Tibial nerve (tissue), 4 donors: ENCODE results near the gene LMF2. TPM values are rescaled to one million over a fixed set of nuclear protein-coding genes. Genes with fewer than 3 reads are reported as not detected.
"Not testable (repeated sequence)": the region's sequence is repeated elsewhere in the genome, so short reads cannot be mapped to it uniquely, and the experiment has no call there.

Experiments
- DNase-seq, 2 donors: peaks; one replicate each; pipeline ENCODE4 v3.0.0-alpha.2; 2019; ENCODE audit warnings: low spot score in 2 of 2
- H3K27ac ChIP-seq, 4 donors: fragments of 200-600 bp; sonication (generic) in 3 of 4; one replicate each; pipeline ENCODE4 v1.5.1; 2017 to 2019; ENCODE audit warnings: mild to moderate bottlenecking in 1 of 4
- H3K27me3 ChIP-seq, 2 donors: fragments of 200-600 bp; sonication (generic) in 1 of 2; one replicate each; pipeline versions ENCODE4 v1.5.1 to v1.6.0; 2017 to 2019
- H3K36me3 ChIP-seq, 3 donors: fragments of 200-600 bp; sonication (generic); one replicate each; pipeline ENCODE4 v1.5.1; 2018 to 2019
- H3K4me1 ChIP-seq, 4 donors: fragments of 200-600 bp; sonication (generic) in 3 of 4; one replicate each; pipeline ENCODE4 v1.5.1; 2017 to 2019
- H3K4me3 ChIP-seq, 4 donors: fragments of 200-600 bp; sonication (generic) in 3 of 4; one replicate each; pipeline ENCODE4 v1.5.1; 2017 to 2019; ENCODE audit warnings: mild to moderate bottlenecking in 1 of 4, moderate library complexity in 1 of 4
- H3K9me3 ChIP-seq, 4 donors: fragments of 200-600 bp; sonication (generic) in 3 of 4; one replicate each; pipeline ENCODE4 v1.5.1; 2017 to 2019
- EP300 ChIP-seq, 2 donors: sonication (generic); formaldehyde crosslinking; IDR thresholded peaks; one replicate each; pipeline ENCODE4 v1.6.1; 2017; ENCODE audit warnings: antibody characterized with exemption in 2 of 2, mild to moderate bottlenecking in 1 of 2
- POLR2A ChIP-seq, 2 donors: fragments of 450-650 bp; IDR thresholded peaks; one replicate each; pipeline ENCODE4 v1.6.1; 2017; ENCODE audit warnings: antibody characterized with exemption in 2 of 2, mild to moderate bottlenecking in 2 of 2, moderate library complexity in 2 of 2
- WGBS, 2 donors: methylation state at CpG; one replicate each; pipeline ENCODE4 v1.1.5; 2018; 5-methylcytosine and 5-hydroxymethylcytosine counted together
- total RNA-seq, 4 donors: library from RNA; depleted of rRNA; stranded (reverse); fragments of >200 nt; gene quantifications; one replicate each; pipeline ENCODE4 v1.1.0, GENCODE V29; 2016
- TF ChIP-seq, protein P1 (sequence below), 5 experiments: fragments of 200-600 bp in 3 of 5; fragments of 450-650 bp in 2 of 5; sonication (generic) in 3 of 5; IDR thresholded peaks; one replicate each; pipeline ENCODE4 v1.5.1; 2016 to 2019; ENCODE audit warnings: antibody characterized with exemption in 5 of 5, mild to moderate bottlenecking in 3 of 5, moderate library complexity in 2 of 5

LMF2 gene
- total RNA-seq, 4 donors from 2014 or later, result 53.7 to 85.2 (median 58.1) TPM

DNA sequence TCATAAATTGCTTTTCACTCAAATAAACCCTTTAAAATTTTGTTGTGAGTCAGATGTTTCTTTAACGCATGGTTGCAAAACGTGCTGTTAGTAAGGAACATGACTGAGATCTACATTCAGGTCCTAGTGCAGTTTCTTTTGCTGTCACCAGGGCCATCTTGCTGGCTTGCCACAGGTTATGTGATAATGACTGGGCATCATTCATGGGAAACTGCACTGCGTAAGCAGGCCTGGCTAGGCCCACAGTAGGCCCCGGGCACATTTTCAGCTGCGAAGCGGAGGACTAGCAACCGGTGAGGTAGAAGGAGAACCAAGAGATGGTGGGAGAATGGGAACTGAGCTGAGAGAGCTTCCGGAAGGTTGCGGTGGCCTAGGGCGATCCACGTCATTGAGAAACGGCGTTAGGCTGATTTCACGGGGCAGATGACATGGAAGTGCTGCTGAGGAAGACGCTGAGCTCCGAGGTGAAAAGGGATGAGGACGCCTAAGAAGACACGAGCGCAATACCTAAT, 35.0 kb upstream of the LMF2 start:
- Histone ChIP-seq H3K27ac (peak overlapping the region in 1 of 4 donors; percentile 89), H3K9me3 (no peaks in the 10 kb centered on the region), H3K4me1 (peaks cover 0 to 46% (median 25%) of the 10 kb centered on the region in 4 donors), H3K4me3 (no peak overlapping the region), H3K36me3 (no peaks in the 10 kb centered on the region), H3K27me3 (peaks cover 0 to 37% of the 10 kb centered on the region in 2 donors)
- TF ChIP-seq POLR2A (IDR thresholded peaks at IDR 0.05), result no peak
- TF ChIP-seq EP300 (IDR thresholded peaks at IDR 0.05), result no peak
- TF ChIP-seq, protein P1, sequence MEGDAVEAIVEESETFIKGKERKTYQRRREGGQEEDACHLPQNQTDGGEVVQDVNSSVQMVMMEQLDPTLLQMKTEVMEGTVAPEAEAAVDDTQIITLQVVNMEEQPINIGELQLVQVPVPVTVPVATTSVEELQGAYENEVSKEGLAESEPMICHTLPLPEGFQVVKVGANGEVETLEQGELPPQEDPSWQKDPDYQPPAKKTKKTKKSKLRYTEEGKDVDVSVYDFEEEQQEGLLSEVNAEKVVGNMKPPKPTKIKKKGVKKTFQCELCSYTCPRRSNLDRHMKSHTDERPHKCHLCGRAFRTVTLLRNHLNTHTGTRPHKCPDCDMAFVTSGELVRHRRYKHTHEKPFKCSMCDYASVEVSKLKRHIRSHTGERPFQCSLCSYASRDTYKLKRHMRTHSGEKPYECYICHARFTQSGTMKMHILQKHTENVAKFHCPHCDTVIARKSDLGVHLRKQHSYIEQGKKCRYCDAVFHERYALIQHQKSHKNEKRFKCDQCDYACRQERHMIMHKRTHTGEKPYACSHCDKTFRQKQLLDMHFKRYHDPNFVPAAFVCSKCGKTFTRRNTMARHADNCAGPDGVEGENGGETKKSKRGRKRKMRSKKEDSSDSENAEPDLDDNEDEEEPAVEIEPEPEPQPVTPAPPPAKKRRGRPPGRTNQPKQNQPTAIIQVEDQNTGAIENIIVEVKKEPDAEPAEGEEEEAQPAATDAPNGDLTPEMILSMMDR (IDR thresholded peaks at IDR 0.05), result no peak
- 90 to 92% methylated on average over 19 of the region's 19 CpGs for WGBS, 2 donors
- DNase-seq, result no peak

DNA sequence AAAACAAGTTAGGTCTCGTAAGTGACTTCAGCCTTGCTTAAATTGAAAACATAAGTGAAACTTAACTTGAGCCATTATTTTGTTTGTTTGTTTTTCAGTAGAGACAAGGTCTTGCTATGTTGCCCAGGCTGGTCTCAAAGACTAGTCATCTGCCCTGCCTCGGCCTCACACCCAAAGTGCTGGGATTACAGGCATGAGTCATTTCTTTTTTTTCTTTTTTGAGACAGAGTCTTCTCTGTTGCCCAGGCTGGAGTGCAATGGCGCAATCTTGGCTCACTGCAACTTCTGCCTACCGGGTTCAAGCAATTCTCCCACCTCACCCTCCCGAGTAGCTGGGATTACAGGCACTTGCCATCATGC, 34.1 kb upstream of the LMF2 start:
- 39 to 53% methylated on average over 5 of the region's 5 CpGs for WGBS, 2 donors
- H3K27ac ChIP-seq, result peak overlapping the region in 3 of 4 donors; percentile 41 to 89 (median 83)
- H3K4me3 ChIP-seq, H3K9me3 ChIP-seq, H3K36me3 ChIP-seq, DNase-seq: not testable (repeated sequence)
- TF ChIP-seq EP300 (IDR thresholded peaks at IDR 0.05), result peak in 1 of 2 donors; percentile 62
- H3K4me1 ChIP-seq, result peaks cover 0 to 37% (median 25%) of the 10 kb centered on the region in 4 donors
- H3K27me3 ChIP-seq, result peaks cover 0 to 31% of the 10 kb centered on the region in 2 donors

DNA sequence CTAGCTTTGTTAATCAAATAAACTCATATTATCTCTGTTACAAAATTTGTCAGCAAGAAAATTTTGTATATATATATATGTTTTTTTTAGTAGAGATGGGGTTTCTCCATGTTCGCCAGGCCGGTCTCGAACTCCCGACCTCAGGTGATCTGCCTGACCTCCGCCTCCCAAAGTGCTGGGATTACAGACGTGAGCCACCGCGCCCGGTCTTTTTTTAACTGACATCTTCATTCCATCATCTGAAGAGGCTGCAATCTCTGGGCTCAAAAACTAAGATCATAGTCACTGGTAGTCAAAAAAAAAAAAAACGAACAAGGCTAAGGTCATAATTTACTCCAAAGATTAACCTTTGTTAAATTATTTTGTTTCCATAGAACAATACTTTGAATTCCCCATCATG, 32.9 kb upstream of the LMF2 start:
- TF ChIP-seq, protein P1 (IDR thresholded peaks at IDR 0.05), result no peak
- TF ChIP-seq EP300 (IDR thresholded peaks at IDR 0.05), result no peak
- TF ChIP-seq POLR2A (IDR thresholded peaks at IDR 0.05), result no peak
- DNase-seq, result no peak
- Histone ChIP-seq H3K9me3 (no peaks in the 10 kb centered on the region), H3K36me3 (no peaks in the 10 kb centered on the region), H3K4me1 (peaks cover 0 to 37% (median 25%) of the 10 kb centered on the region in 4 donors), H3K27ac (peak overlapping the region in 3 of 4 donors; percentile 80 to 89 (median 83)), H3K4me3 (no peak overlapping the region), H3K27me3 (peaks cover 0 to 18% of the 10 kb centered on the region in 2 donors)
- 82 to 85% methylated on average over 10 of the region's 10 CpGs for WGBS, 2 donors

DNA sequence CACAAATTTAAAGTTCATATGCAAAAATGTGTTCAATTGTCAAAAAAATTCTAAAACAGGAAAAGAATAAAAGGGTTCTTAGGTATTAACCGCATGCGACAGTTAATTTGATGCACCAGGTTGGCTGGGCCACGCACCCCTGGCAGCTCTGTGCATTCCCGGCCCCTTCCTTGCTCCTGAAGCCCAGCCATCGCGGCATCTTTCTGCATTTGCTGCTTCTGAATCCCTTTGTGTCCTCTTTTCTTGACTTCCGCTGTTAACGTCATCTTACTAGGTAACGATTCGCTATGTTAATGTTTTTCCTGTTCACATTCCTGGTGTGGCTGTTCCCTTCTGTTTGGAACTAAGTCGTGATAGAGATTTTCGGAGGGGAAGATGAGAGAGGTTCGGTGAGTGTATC, 30.3 kb upstream of the LMF2 start:
- TF ChIP-seq POLR2A (IDR thresholded peaks at IDR 0.05) (no peak), EP300 (IDR thresholded peaks at IDR 0.05) (no peak)
- TF ChIP-seq, protein P1 (IDR thresholded peaks at IDR 0.05), result no peak
- Histone ChIP-seq H3K4me3 (no peak overlapping the region), H3K27me3 (peaks cover 0 to 26% of the 10 kb centered on the region in 2 donors), H3K4me1 (peaks cover 0 to 30% (median 17%) of the 10 kb centered on the region in 4 donors), H3K27ac (peak overlapping the region in 3 of 4 donors; percentile 80 to 89 (median 82)), H3K36me3 (no peaks in the 10 kb centered on the region), H3K9me3 (no peaks in the 10 kb centered on the region)
- WGBS, 2 donors, result 80 to 84% methylated on average over 13 of the region's 13 CpGs
- no peak for DNase-seq

DNA sequence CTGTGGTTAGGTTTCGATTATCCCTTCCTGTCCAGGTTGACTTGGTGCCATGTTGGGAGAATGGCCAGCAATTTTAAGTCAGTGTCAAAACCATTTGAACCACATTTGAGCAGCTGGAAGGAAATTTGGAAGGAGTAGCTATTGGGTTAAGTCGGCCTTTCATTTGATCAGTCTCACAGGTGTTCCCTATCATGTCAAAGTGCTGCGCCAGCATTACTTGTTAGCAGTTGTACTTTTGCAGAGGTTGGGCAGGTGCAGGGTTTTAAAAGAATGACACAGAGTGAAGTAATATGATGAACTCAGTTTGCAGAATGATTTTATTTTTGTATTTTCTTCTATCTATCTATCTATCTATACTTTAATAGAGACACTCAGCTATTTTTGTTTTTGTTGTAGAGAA, 28.7 kb upstream of the LMF2 start:
- H3K9me3 ChIP-seq, result no peaks in the 10 kb centered on the region
- TF ChIP-seq EP300 (IDR thresholded peaks at IDR 0.05) (no peak), POLR2A (IDR thresholded peaks at IDR 0.05) (no peak)
- TF ChIP-seq, protein P1 (IDR thresholded peaks at IDR 0.05), result no peak

More for the DNA sequence above, 28.7 kb upstream of the LMF2 start:
- H3K27me3 ChIP-seq, result peaks cover 3 to 42% of the 10 kb centered on the region in 2 donors
- H3K27ac ChIP-seq, result no peak overlapping the region
- H3K36me3 ChIP-seq, result no peaks in the 10 kb centered on the region
- 78 to 89% methylated on average over 3 of the region's 3 CpGs for WGBS, 2 donors
- H3K4me3 ChIP-seq, result no peak overlapping the region
- DNase-seq, result no peak
- H3K4me1 ChIP-seq, result peaks cover 0 to 41% (median 28%) of the 10 kb centered on the region in 4 donors
